ENCODE measurements around the gene VPS25. TPM values are rescaled to one million over a fixed set of nuclear protein-coding genes. Genes with fewer than 3 reads are reported as not detected.

Gene VPS25
- total RNA-seq, 1 experiment from 2014 or later: 37.7 TPM

DNA sequence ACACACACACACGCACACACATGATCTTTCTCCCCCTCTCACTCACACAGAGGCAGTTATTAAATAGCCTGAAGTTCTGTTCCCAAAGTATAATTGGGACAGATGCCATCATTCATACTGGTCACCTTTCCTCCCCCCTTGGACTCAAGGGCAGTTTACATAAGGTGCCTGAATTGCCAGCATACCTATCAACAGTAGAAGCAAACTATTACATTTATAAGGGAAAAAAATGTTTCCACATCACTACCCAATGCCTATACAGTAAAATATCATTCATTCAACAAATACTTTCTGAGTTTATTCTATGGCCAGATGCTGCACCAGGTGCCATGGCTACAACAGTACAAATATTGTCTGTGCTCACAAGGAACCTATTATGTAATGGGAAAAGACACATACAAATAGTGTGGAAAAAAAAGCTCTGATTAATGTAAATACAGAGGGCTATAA is 31.7 kb downstream of the VPS25 start:
- Histone ChIP-seq H3K4me1 (ENCODE audit: control insufficient read depth, insufficient read depth, low read length) (peaks cover 10% of the 10 kb centered on the region), H3K27ac (ENCODE audit: low read length) (no peak overlapping the region), H3K4me3 (ENCODE audit: low read depth in 2 of 2, low read length in 2 of 2) (no peak overlapping the region), H3K9me3 (ENCODE audit: control insufficient read depth, insufficient read depth, low read depth, low read length) (no peaks in the 10 kb centered on the region), H3K36me3 (ENCODE audit: control insufficient read depth, insufficient read depth, low read length) (no peaks in the 10 kb centered on the region), H3K27me3 (ENCODE audit: control insufficient read depth, insufficient read depth, low read length) (no peaks in the 10 kb centered on the region)
- in situ Hi-C loops (cut with HindIII; ENCODE audit: low pct_unique_long_range_greater_than_20kb, low sequenced_read_pairs) (no loop called here), intact Hi-C loops (cut with micrococcal nuclease; ENCODE audit: unreplicated experiment) (no loop called here)
- BruUV-seq (replicated peaks): no TSS peak
- DNase-seq (ENCODE audit: low read depth, low spot score) (no peak), ATAC-seq (no peak)
- TF ChIP-seq SIN3A (IDR thresholded peaks at IDR 0.05; ENCODE audit: borderline replicate concordance, insufficient read depth, low read depth, low read length) (no peak), POLR2AphosphoS5 (IDR thresholded peaks at IDR 0.05; ENCODE audit: low read depth, low read length) (no peak), TCF7L2 (IDR thresholded peaks at IDR 0.05; ENCODE audit: low read depth, low read length) (no peak)
- TF ChIP-seq, protein P1, sequence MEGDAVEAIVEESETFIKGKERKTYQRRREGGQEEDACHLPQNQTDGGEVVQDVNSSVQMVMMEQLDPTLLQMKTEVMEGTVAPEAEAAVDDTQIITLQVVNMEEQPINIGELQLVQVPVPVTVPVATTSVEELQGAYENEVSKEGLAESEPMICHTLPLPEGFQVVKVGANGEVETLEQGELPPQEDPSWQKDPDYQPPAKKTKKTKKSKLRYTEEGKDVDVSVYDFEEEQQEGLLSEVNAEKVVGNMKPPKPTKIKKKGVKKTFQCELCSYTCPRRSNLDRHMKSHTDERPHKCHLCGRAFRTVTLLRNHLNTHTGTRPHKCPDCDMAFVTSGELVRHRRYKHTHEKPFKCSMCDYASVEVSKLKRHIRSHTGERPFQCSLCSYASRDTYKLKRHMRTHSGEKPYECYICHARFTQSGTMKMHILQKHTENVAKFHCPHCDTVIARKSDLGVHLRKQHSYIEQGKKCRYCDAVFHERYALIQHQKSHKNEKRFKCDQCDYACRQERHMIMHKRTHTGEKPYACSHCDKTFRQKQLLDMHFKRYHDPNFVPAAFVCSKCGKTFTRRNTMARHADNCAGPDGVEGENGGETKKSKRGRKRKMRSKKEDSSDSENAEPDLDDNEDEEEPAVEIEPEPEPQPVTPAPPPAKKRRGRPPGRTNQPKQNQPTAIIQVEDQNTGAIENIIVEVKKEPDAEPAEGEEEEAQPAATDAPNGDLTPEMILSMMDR (IDR thresholded peaks at IDR 0.05): no peak
- TF ChIP-seq, protein P2, sequence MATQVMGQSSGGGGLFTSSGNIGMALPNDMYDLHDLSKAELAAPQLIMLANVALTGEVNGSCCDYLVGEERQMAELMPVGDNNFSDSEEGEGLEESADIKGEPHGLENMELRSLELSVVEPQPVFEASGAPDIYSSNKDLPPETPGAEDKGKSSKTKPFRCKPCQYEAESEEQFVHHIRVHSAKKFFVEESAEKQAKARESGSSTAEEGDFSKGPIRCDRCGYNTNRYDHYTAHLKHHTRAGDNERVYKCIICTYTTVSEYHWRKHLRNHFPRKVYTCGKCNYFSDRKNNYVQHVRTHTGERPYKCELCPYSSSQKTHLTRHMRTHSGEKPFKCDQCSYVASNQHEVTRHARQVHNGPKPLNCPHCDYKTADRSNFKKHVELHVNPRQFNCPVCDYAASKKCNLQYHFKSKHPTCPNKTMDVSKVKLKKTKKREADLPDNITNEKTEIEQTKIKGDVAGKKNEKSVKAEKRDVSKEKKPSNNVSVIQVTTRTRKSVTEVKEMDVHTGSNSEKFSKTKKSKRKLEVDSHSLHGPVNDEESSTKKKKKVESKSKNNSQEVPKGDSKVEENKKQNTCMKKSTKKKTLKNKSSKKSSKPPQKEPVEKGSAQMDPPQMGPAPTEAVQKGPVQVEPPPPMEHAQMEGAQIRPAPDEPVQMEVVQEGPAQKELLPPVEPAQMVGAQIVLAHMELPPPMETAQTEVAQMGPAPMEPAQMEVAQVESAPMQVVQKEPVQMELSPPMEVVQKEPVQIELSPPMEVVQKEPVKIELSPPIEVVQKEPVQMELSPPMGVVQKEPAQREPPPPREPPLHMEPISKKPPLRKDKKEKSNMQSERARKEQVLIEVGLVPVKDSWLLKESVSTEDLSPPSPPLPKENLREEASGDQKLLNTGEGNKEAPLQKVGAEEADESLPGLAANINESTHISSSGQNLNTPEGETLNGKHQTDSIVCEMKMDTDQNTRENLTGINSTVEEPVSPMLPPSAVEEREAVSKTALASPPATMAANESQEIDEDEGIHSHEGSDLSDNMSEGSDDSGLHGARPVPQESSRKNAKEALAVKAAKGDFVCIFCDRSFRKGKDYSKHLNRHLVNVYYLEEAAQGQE (IDR thresholded peaks at IDR 0.05; ENCODE audit: insufficient read depth in 1 of 2, low read depth in 2 of 2, low read length in 1 of 2): no peak
- POLR2A ChIA-PET: interaction anchor here (0.6 kb wide), 1 partner anchor 8 kb away, joined by 4 read pairs; no protein-coding TSS in a partner anchor
- CTCF ChIA-PET: no interaction called here

DNA sequence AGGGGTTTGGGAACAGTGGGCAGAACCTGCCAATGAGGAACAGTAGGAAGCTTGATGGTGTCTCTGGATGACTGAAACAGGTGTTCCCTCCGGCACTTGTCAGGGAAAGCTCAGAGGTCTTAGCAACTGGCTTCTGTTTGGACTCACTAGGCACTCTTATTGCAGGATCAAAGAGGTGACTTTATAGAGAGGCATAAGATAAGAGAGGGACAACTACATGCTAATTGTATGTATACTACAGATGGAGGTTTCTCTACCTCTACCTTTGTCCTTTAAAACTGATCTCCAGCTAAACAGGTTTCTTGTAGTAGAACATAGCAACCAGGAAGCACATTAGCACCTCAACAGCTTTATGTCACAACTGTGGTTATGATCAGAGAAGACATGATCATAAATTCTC is 33.0 kb downstream of the VPS25 start:
- no TSS peak for BruUV-seq (replicated peaks)
- no peaks in the 10 kb centered on the region for H3K9me3 ChIP-seq (ENCODE audit: control insufficient read depth, insufficient read depth, low read depth, low read length)
- DNase-seq (ENCODE audit: low read depth, low spot score): no peak
- H3K27me3 ChIP-seq (ENCODE audit: control insufficient read depth, insufficient read depth, low read length): no peaks in the 10 kb centered on the region
- H3K36me3 ChIP-seq (ENCODE audit: control insufficient read depth, insufficient read depth, low read length): no peaks in the 10 kb centered on the region
- H3K4me3 ChIP-seq (ENCODE audit: low read depth in 2 of 2, low read length in 2 of 2): no peak overlapping the region
- POLR2A ChIA-PET: interaction anchor here (0.6 kb wide), 1 partner anchor 509 kb away, joined by 12 read pairs; no protein-coding TSS in a partner anchor
- intact Hi-C loops (cut with micrococcal nuclease; ENCODE audit: unreplicated experiment) (no loop called here), in situ Hi-C loops (cut with HindIII; ENCODE audit: low pct_unique_long_range_greater_than_20kb, low sequenced_read_pairs) (no loop called here)
- H3K27ac ChIP-seq (ENCODE audit: low read length): no peak overlapping the region
- TF ChIP-seq, protein P1 (IDR thresholded peaks at IDR 0.05): no peak
- no peak for TF ChIP-seq TCF7L2 (IDR thresholded peaks at IDR 0.05; ENCODE audit: low read depth, low read length)
- no peak for TF ChIP-seq SIN3A (IDR thresholded peaks at IDR 0.05; ENCODE audit: borderline replicate concordance, insufficient read depth, low read depth, low read length)
- no peak for TF ChIP-seq POLR2AphosphoS5 (IDR thresholded peaks at IDR 0.05; ENCODE audit: low read depth, low read length)
- CTCF ChIA-PET: no interaction called here
- no peak for ATAC-seq
- peaks cover 10% of the 10 kb centered on the region for H3K4me1 ChIP-seq (ENCODE audit: control insufficient read depth, insufficient read depth, low read length)

Measured in Panc1 (cell line).